Measurements from ENCODE around the gene CPLX1. TPM values are rescaled to one million over a fixed set of nuclear protein-coding genes. Genes with fewer than 3 reads are reported as not detected.

The CPLX1 gene
- total RNA-seq, 2 donors from 2014 or later = 1.0 to 1.9 TPM

DNA sequence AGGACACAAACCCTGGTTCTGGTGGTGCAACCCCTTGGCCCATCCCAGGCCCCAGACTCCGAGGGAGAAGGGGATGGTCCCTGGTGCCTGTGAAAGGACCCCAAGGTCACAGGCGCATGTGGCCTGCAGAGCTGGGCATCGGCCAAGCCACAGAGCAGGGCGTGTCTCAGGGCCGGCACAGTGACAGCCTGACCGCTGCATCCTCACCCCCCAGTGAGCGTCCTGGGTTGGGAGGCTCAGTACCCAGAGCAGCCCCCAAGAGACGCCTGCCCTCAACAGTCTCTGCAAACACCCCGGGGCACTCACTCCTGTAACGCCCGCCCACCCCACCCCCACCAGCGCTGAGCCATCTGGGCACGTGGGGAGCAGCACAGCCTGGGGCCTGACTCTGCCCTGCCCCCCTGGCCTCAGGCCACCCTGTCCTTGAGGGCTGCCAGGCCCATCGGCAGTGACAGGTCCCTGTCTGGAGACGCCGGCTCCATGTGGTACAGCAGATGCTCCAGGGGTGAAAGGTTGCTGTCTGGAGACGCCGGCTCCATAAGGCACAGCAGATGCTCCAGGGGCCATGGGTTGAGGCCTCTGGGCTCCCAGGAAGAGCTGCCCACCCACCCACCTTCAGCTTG lies 24.5 kb upstream of the CPLX1 start:
- Mint-ChIP-seq H3K9me3 (no peaks in the 10 kb centered on the region), H3K4me3 (no peak overlapping the region), H3K27me3 (ENCODE audit: insufficient read depth) (no peaks in the 10 kb centered on the region), H3K4me1 (no peaks in the 10 kb centered on the region), H3K36me3 (ENCODE audit: low read depth) (peaks cover 49% of the 10 kb centered on the region), H3K27ac (no peak overlapping the region)
- H3K4me3 ChIP-seq (ENCODE audit: low read length) = no peak overlapping the region
- H3K27me3 ChIP-seq (ENCODE audit: control insufficient read depth, insufficient read depth, low read length, poor library complexity, severe bottlenecking) = no peaks in the 10 kb centered on the region
- 90 to 96% methylated on average over 4 to 18 of the region's 18 CpGs for WGBS, 2 experiments (ENCODE audit: insufficient coverage in 1 of 2, insufficient read length in 1 of 2)
- peaks cover 20% of the 10 kb centered on the region for H3K36me3 ChIP-seq (ENCODE audit: control insufficient read depth, insufficient read depth, low read length)
- H3K27ac ChIP-seq (ENCODE audit: low read depth, low read length) = no peak overlapping the region
- DNase-seq = no peak
- H3K9me3 ChIP-seq (ENCODE audit: control insufficient read depth, low read length) = no peaks in the 10 kb centered on the region
- TF ChIP-seq, protein P1, sequence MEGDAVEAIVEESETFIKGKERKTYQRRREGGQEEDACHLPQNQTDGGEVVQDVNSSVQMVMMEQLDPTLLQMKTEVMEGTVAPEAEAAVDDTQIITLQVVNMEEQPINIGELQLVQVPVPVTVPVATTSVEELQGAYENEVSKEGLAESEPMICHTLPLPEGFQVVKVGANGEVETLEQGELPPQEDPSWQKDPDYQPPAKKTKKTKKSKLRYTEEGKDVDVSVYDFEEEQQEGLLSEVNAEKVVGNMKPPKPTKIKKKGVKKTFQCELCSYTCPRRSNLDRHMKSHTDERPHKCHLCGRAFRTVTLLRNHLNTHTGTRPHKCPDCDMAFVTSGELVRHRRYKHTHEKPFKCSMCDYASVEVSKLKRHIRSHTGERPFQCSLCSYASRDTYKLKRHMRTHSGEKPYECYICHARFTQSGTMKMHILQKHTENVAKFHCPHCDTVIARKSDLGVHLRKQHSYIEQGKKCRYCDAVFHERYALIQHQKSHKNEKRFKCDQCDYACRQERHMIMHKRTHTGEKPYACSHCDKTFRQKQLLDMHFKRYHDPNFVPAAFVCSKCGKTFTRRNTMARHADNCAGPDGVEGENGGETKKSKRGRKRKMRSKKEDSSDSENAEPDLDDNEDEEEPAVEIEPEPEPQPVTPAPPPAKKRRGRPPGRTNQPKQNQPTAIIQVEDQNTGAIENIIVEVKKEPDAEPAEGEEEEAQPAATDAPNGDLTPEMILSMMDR (conservative IDR thresholded peaks at IDR 0.05) = no peak
- no peaks in the 10 kb centered on the region for H3K4me1 ChIP-seq (ENCODE audit: control insufficient read depth, insufficient read depth, low read length)
- H3K9ac ChIP-seq (ENCODE audit: extremely low read depth, low read length, poor library complexity, severe bottlenecking) = no peak overlapping the region

DNA sequence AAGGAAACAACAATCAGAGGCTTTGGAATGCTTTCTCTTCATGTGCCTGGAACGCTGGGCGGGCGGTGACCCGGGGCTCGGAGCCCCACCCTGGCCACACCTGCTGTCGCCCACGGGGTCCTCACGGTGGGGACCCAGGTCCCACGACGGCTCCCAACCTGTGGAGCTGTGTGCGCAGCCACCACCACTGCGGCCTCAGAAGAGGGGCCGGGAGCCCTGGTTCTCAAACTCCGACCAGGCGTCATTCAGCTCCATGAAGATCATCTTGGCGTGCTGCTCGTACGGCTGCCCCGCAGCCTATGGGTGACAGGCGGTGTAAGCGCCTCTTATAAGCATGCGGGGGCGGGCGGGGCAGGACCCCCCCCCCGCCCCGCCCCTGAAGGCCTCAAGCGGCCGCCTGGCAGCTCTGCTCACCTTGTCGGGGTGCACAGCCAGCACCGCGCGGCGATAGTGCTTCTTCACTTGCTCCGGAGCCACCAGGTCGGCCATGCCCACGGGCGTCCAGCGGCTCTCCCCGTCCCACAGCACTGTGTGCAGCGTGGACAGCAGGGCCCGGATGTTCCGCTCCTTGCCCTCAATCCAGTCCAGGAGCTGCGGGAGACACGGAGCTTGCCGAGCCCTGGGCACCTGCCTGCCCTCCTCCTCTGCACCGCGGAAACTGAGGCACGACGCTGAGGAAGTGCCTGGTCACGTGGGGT lies 23.7 kb upstream of the CPLX1 start:
- no peak overlapping the region for H3K27ac Mint-ChIP-seq

DNA sequence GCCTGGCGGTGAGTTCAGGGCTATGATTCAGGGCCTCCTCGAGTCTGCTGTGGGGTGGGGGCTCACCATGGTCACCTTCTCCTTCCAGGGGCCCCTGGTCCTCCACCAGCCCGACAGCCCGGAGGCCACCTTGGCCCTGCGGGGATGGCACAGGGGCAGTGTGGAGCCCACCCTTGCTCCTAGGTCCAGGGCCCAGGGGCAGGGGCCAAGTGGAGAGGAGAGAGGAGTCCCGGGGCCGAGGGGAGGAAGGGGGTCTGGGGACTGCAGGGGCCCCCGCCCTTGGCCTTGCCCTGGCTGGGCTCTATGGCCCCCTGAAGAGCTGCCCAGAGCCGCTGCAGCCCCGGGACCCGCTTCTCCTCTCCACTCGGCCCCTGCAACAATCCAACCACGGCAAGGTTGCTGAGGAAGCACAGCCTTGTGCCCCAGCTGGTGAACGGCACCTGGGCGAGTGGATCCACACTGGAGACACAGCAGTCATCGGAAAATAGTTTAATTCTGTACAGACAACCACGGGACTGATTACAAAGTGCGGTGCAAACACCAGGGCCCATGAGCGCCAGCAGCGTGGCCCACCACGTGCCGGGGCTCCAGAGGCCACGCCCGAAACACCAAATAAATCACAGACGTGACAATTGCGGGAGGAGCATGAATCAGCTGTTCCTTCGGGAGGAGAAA lies 23.0 kb upstream of the CPLX1 start:
- Histone ChIP-seq H3K9me3 (ENCODE audit: control insufficient read depth, low read length) (no peaks in the 10 kb centered on the region), H3K27me3 (ENCODE audit: control insufficient read depth, insufficient read depth, low read length, poor library complexity, severe bottlenecking) (no peaks in the 10 kb centered on the region), H3K4me1 (ENCODE audit: control insufficient read depth, insufficient read depth, low read length) (no peaks in the 10 kb centered on the region), H3K27ac (ENCODE audit: low read depth, low read length) (no peak overlapping the region), H3K9ac (ENCODE audit: extremely low read depth, low read length, poor library complexity, severe bottlenecking) (no peak overlapping the region), H3K36me3 (ENCODE audit: control insufficient read depth, insufficient read depth, low read length) (peaks cover 10% of the 10 kb centered on the region), H3K4me3 (ENCODE audit: low read length) (no peak overlapping the region)
- Mint-ChIP-seq H3K27me3 (ENCODE audit: insufficient read depth) (no peaks in the 10 kb centered on the region), H3K4me1 (no peaks in the 10 kb centered on the region), H3K27ac (no peak overlapping the region), H3K9me3 (no peaks in the 10 kb centered on the region), H3K4me3 (no peak overlapping the region), H3K36me3 (ENCODE audit: low read depth) (peaks cover 39% of the 10 kb centered on the region)
- DNase-seq = no peak
- TF ChIP-seq, protein P1 (conservative IDR thresholded peaks at IDR 0.05) = no peak
- WGBS, 2 experiments (ENCODE audit: insufficient coverage in 1 of 2, insufficient read length in 1 of 2) = 95 to 96% methylated on average over 15 to 27 of the region's 27 CpGs

More for the DNA sequence above, 23.7 kb upstream of the CPLX1 start:
- no peak overlapping the region for H3K27ac ChIP-seq (ENCODE audit: low read depth, low read length)
- TF ChIP-seq, protein P1 (conservative IDR thresholded peaks at IDR 0.05) = no peak
- H3K9me3 ChIP-seq (ENCODE audit: control insufficient read depth, low read length) = no peaks in the 10 kb centered on the region
- Mint-ChIP-seq H3K4me1 (no peaks in the 10 kb centered on the region), H3K27me3 (ENCODE audit: insufficient read depth) (no peaks in the 10 kb centered on the region), H3K36me3 (ENCODE audit: low read depth) (peaks cover 41% of the 10 kb centered on the region), H3K4me3 (no peak overlapping the region), H3K9me3 (no peaks in the 10 kb centered on the region)
- DNase-seq = no peak
- no peaks in the 10 kb centered on the region for H3K27me3 ChIP-seq (ENCODE audit: control insufficient read depth, insufficient read depth, low read length, poor library complexity, severe bottlenecking)
- H3K9ac ChIP-seq (ENCODE audit: extremely low read depth, low read length, poor library complexity, severe bottlenecking) = no peak overlapping the region
- no peaks in the 10 kb centered on the region for H3K4me1 ChIP-seq (ENCODE audit: control insufficient read depth, insufficient read depth, low read length)
- H3K4me3 ChIP-seq (ENCODE audit: low read length) = no peak overlapping the region
- WGBS, 2 experiments (ENCODE audit: insufficient coverage in 1 of 2, insufficient read length in 1 of 2) = 96 to 97% methylated on average over 31 to 50 of the region's 50 CpGs
- peaks cover 14% of the 10 kb centered on the region for H3K36me3 ChIP-seq (ENCODE audit: control insufficient read depth, insufficient read depth, low read length)
